Testis (tissue), 3 donors: ENCODE results near the gene CCDC39. TPM values are rescaled to one million over a fixed set of nuclear protein-coding genes. Genes with fewer than 3 reads are reported as not detected.

ENCODE experiments used
- DNase-seq: peaks from one replicate; pipeline ENCODE4 v3.0.0-alpha.2; 2019
- H3K27ac ChIP-seq, 2 donors: fragments of 200-600 bp; sonication (generic); one replicate each; pipeline ENCODE4 v1.5.1; 2019
- H3K27me3 ChIP-seq: fragments of 200-600 bp; sonication (generic); one replicate; pipeline ENCODE4 v1.5.1; 2019
- H3K36me3 ChIP-seq: fragments of 200-600 bp; sonication (generic); one replicate; pipeline ENCODE4 v1.5.1; 2017; ENCODE audit warnings: low read depth; ENCODE audit errors: missing control alignments
- H3K4me1 ChIP-seq: fragments of 200-600 bp; sonication (generic); one replicate; pipeline ENCODE4 v1.5.1; 2019
- H3K4me3 ChIP-seq, 2 donors: fragments of 200-600 bp; sonication (generic); one replicate each; pipeline ENCODE4 v1.5.1; 2017 to 2019
- H3K9me3 ChIP-seq: fragments of 200-600 bp; sonication (generic); one replicate; pipeline ENCODE4 v1.5.1; 2017
- POLR2A ChIP-seq: fragments of 450-650 bp; IDR thresholded peaks from one replicate; pipeline ENCODE4 v1.6.1; 2017; ENCODE audit warnings: antibody characterized with exemption, mild to moderate bottlenecking, moderate library complexity
- WGBS, 2 donors: methylation state at CpG; one replicate each; pipeline ENCODE4 v1.1.5; 2018; 5-methylcytosine and 5-hydroxymethylcytosine counted together
- intact Hi-C: fragments of 100-400 bp; cut with DNase I; formaldehyde crosslinking; loops from one replicate; pipeline ENCODE4 v1.15.1; 2023; ENCODE audit warnings: low total_unique reads
- polyA plus RNA-seq: library from polyadenylated mRNA; stranded (reverse); fragments of 350-450 nt; fragmentation: Illumina TruSeq; extraction: RNeasy Lipid Tissue Mini Kit (QIAGEN cat#74804); gene quantifications from one replicate; pipeline ENCODE4 v1.2.3, GENCODE V29; 2014; ENCODE audit warnings: low read depth, low replicate concordance; ENCODE audit not compliant: insufficient read depth
- small RNA-seq, 2 donors: library from RNA; depleted of rRNA; stranded (forward); fragments of <200 nt; gene quantifications; one replicate each; pipeline ENCODE3, GENCODE V24; 2016
- total RNA-seq, 2 donors: library from RNA; depleted of rRNA; stranded (reverse); fragments of >200 nt; gene quantifications; one replicate each; pipeline ENCODE4 v1.2.3, GENCODE V29; 2016
- TF ChIP-seq, protein P1 (sequence below), 3 experiments: fragments of 450-650 bp in 2 of 3; fragments of 200-600 bp in 1 of 3; sonication (generic) in 1 of 3; IDR thresholded peaks; one replicate each; pipeline ENCODE4 v1.5.1; 2016 to 2019; ENCODE audit warnings: antibody characterized with exemption in 3 of 3, mild to moderate bottlenecking in 2 of 3, moderate library complexity in 1 of 3

The CCDC39 gene
- total and polyA plus RNA-seq, 3 donors from 2014 or later, result 3.5 to 7.4 (median 4.3) TPM

DNA sequence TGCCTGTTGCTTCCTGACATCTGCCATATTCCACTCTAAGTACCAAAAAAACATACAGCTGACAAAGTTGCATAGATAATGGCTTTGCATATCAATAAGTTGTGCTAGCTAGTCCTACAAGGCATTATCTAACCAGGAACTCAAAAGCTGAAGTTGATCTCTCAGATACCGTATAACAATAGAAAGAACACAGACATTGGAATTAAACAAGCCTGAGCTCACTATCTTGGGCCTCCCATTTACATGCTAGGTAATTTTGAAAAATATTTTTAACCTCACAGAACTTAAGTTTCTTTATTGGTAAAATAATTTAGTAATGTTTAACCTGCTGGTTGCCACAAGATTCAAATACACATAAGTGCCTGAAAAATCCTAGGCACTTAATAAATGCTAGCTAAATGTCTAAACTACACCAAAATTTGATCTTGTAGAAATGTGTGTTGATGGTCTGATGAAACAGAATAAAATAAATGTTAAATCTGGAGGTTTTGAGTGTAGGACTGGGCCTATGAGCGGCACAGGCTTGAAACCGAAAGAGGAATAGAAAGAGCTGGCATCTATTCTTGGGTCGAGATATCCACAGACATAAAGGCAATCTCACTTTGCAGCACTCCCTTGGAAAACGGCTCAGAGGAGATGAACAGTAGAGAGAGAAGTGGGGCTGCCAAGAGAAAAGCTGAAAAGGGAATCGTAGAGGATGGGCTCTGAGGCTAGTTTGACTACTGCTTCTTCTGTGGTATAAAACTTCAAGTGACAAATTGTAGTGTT lies 107.3 kb downstream of the CCDC39 start:
- intact Hi-C loops, result no loop called here
- 80 to 82% methylated on average over 6 of the region's 6 CpGs for WGBS, 2 donors

GRCh38 chr3:180570238-180570637 lies 109.1 kb downstream of the CCDC39 start:
- no peak for DNase-seq
- no peaks in the 10 kb centered on the region for H3K4me1 ChIP-seq

More for the DNA sequence above, 107.3 kb downstream of the CCDC39 start:
- Histone ChIP-seq H3K4me3 (no peak overlapping the region), H3K36me3 (no peaks in the 10 kb centered on the region), H3K27ac (no peak overlapping the region), H3K9me3 (no peaks in the 10 kb centered on the region), H3K27me3 (no peaks in the 10 kb centered on the region), H3K4me1 (no peaks in the 10 kb centered on the region)
- TF ChIP-seq, protein P1, sequence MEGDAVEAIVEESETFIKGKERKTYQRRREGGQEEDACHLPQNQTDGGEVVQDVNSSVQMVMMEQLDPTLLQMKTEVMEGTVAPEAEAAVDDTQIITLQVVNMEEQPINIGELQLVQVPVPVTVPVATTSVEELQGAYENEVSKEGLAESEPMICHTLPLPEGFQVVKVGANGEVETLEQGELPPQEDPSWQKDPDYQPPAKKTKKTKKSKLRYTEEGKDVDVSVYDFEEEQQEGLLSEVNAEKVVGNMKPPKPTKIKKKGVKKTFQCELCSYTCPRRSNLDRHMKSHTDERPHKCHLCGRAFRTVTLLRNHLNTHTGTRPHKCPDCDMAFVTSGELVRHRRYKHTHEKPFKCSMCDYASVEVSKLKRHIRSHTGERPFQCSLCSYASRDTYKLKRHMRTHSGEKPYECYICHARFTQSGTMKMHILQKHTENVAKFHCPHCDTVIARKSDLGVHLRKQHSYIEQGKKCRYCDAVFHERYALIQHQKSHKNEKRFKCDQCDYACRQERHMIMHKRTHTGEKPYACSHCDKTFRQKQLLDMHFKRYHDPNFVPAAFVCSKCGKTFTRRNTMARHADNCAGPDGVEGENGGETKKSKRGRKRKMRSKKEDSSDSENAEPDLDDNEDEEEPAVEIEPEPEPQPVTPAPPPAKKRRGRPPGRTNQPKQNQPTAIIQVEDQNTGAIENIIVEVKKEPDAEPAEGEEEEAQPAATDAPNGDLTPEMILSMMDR (IDR thresholded peaks at IDR 0.05), result no peak
- TF ChIP-seq POLR2A, result no peak
- no peak for DNase-seq

GRCh38 chr3:180564676-180565075 lies 114.6 kb downstream of the CCDC39 start:
- Histone ChIP-seq H3K36me3 (no peaks in the 10 kb centered on the region), H3K27me3 (no peaks in the 10 kb centered on the region), H3K4me1 (no peaks in the 10 kb centered on the region), H3K4me3 (no peak overlapping the region), H3K9me3 (no peaks in the 10 kb centered on the region), H3K27ac (no peak overlapping the region)
- intact Hi-C loops, result no loop called here
- WGBS, 2 donors, result 70 to 74% methylated on average over 2 of the region's 2 CpGs
- no peak for DNase-seq
- TF ChIP-seq, protein P1 (IDR thresholded peaks at IDR 0.05), result no peak
- TF ChIP-seq POLR2A, result no peak

More at GRCh38 chr3:180570238-180570637, 109.1 kb downstream of the CCDC39 start:
- TF ChIP-seq POLR2A, result no peak
- TF ChIP-seq, protein P1 (IDR thresholded peaks at IDR 0.05), result no peak
- intact Hi-C loops, result no loop called here
- Histone ChIP-seq H3K9me3 (no peaks in the 10 kb centered on the region), H3K27me3 (no peaks in the 10 kb centered on the region), H3K36me3 (no peaks in the 10 kb centered on the region), H3K27ac (no peak overlapping the region), H3K4me3 (no peak overlapping the region)
- 78 to 79% methylated on average over 4 of the region's 4 CpGs for WGBS, 2 donors

Small RNA genes within 50 kb of the gene (small RNA-seq; reads per million reads assigned to genes)
- gene AC068298.1 (0 reads per million in 2 donors), gene RNU6-486P (0 reads per million in 2 donors)

Other genes with a start within 250 kb of the CCDC39 start
- gene TTC14, start 77.3 kb downstream of the CCDC39 start, total RNA-seq, result 10 to 100 TPM; 79.6 to 79.9 TPM
- 18.6 TPM for gene TTC14, start 77.3 kb downstream of the CCDC39 start, polyA plus RNA-seq
- 100 to 1,000 TPM; 183 to 274 TPM for gene FXR1, start 233.2 kb upstream of the CCDC39 start, total RNA-seq
- 273 TPM for gene FXR1, start 233.2 kb upstream of the CCDC39 start, polyA plus RNA-seq